Activated CD8-positive, alpha-beta T cell treated with anti-CD3 and anti-CD28 coated beads for 36 hours (primary cell): ENCODE results near the gene RAG2. TPM values are rescaled to one million over a fixed set of nuclear protein-coding genes. Genes with fewer than 3 reads are reported as not detected.
A peak's percentile ranks its signal among the peaks of the same experiment; 100 is the strongest.

ENCODE experiments used
- ATAC-seq: fragments of 200-7000 bp; cut with Tn5 transposase; one replicate; pipeline ENCODE4 v1.10.0; 2021; ENCODE audit warnings: mild to moderate bottlenecking, moderate library complexity
- CTCF ChIA-PET: fragments of 350-600 bp; sonication (Branson Sonifier 250); formaldehyde crosslinking; loops from one replicate; lab custom pipeline; 2021; ENCODE audit warnings: antibody characterized with exemption; lab: Charles Lee
- POLR2A ChIA-PET: fragments of 350-600 bp; sonication (Branson Sonifier 250); formaldehyde crosslinking; loops from one replicate; lab custom pipeline; 2021; ENCODE audit warnings: antibody characterized with exemption; lab: Charles Lee
- DNase-seq: peaks from one replicate; pipeline ENCODE4 v3.0.0-alpha.2; 2020
- H3K27ac Mint-ChIP-seq: one replicate; pipeline ENCODE4 v1.8.0; 2021; ENCODE audit warnings: mild to moderate bottlenecking, mixed read lengths
- H3K27me3 Mint-ChIP-seq: one replicate; pipeline ENCODE4 v1.8.0; 2021; ENCODE audit warnings: mixed read lengths
- H3K36me3 Mint-ChIP-seq: one replicate; pipeline ENCODE4 v1.8.0; 2021; ENCODE audit warnings: low read depth, mixed read lengths
- H3K4me1 Mint-ChIP-seq: one replicate; pipeline ENCODE4 v1.8.0; 2021; ENCODE audit warnings: low read depth, mixed read lengths
- H3K4me3 Mint-ChIP-seq: one replicate; pipeline ENCODE4 v1.8.0; 2021; ENCODE audit warnings: mild to moderate bottlenecking, moderate library complexity, mixed read lengths
- H3K9me3 Mint-ChIP-seq: one replicate; pipeline ENCODE4 v1.8.0; 2021; ENCODE audit warnings: mixed read lengths
- intact Hi-C: fragments of 100-400 bp; cut with micrococcal nuclease; formaldehyde crosslinking; loops from one replicate; pipeline ENCODE4 v1.10.0; 2022
- total RNA-seq, 2 experiments: library from RNA; stranded (reverse); gene quantifications; one replicate each; pipeline ENCODE4 v1.2.3, GENCODE V29; 2021
- TF ChIP-seq, protein P1 (sequence below): fragments of 200-600 bp; IDR thresholded peaks from one replicate; pipeline ENCODE4 v1.8.0; 2022; ENCODE audit warnings: antibody characterized with exemption, mild to moderate bottlenecking

The RAG2 gene
- total RNA-seq, 2 experiments from 2014 or later: not detected

DNA sequence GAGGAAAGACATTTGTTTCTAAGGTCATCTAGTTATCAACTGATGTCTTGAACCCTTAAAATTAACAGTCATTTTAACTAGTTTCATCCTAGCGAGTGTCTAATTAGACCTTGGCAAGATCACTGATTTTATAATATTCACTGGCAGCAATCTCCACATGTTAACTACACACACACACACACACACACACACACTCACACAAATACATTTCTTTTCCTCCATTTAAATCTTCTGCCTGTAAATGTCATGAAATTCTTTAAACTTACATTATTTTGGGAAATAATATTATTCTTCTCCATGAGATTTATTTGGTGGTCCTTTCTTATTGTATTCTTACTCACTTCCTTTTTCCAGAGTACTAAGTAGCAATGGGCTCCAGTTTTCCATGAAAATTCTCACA is 6.6 kb downstream of the RAG2 start:
- ATAC-seq (no peak), DNase-seq (no peak)
- TF ChIP-seq, protein P1, sequence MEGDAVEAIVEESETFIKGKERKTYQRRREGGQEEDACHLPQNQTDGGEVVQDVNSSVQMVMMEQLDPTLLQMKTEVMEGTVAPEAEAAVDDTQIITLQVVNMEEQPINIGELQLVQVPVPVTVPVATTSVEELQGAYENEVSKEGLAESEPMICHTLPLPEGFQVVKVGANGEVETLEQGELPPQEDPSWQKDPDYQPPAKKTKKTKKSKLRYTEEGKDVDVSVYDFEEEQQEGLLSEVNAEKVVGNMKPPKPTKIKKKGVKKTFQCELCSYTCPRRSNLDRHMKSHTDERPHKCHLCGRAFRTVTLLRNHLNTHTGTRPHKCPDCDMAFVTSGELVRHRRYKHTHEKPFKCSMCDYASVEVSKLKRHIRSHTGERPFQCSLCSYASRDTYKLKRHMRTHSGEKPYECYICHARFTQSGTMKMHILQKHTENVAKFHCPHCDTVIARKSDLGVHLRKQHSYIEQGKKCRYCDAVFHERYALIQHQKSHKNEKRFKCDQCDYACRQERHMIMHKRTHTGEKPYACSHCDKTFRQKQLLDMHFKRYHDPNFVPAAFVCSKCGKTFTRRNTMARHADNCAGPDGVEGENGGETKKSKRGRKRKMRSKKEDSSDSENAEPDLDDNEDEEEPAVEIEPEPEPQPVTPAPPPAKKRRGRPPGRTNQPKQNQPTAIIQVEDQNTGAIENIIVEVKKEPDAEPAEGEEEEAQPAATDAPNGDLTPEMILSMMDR: no peak
- Mint-ChIP-seq H3K9me3 (no peaks in the 10 kb centered on the region), H3K4me1 (peaks cover 5% of the 10 kb centered on the region), H3K36me3 (no peaks in the 10 kb centered on the region), H3K27ac (no peak overlapping the region), H3K4me3 (no peak overlapping the region), H3K27me3 (peaks cover 36% of the 10 kb centered on the region)
- POLR2A ChIA-PET: no interaction called here
- intact Hi-C loops: no loop called here
- CTCF ChIA-PET: no interaction called here

DNA sequence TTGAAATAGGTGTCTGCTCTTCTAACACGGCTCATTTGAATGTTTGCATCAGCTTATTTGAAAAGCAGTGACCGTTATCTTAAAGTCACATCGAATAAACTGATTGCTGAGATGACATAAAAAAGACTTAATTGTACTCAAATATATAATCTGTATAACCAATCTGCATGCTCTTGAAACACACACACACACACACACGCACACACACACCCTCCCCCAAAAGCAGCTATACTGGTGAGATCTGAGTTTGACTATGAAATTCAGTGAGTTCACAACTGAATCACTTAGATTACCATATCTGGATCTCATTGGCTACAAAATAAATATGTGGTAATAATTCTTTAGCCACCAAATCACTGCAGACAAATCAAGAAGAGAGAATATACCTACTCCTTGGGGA is 7.5 kb downstream of the RAG2 start:
- H3K27me3 Mint-ChIP-seq: peaks cover 36% of the 10 kb centered on the region
- peaks cover 5% of the 10 kb centered on the region for H3K4me1 Mint-ChIP-seq
- intact Hi-C loops: no loop called here
- POLR2A ChIA-PET: interaction anchor here (0.6 kb wide), 1 partner anchor 13 kb away, joined by 3 read pairs; no protein-coding TSS in a partner anchor
- ATAC-seq (no peak), DNase-seq (no peak)
- TF ChIP-seq, protein P1: no peak
- no peaks in the 10 kb centered on the region for H3K36me3 Mint-ChIP-seq
- CTCF ChIA-PET: no interaction called here
- no peaks in the 10 kb centered on the region for H3K9me3 Mint-ChIP-seq
- H3K27ac Mint-ChIP-seq: no peak overlapping the region
- no peak overlapping the region for H3K4me3 Mint-ChIP-seq

DNA sequence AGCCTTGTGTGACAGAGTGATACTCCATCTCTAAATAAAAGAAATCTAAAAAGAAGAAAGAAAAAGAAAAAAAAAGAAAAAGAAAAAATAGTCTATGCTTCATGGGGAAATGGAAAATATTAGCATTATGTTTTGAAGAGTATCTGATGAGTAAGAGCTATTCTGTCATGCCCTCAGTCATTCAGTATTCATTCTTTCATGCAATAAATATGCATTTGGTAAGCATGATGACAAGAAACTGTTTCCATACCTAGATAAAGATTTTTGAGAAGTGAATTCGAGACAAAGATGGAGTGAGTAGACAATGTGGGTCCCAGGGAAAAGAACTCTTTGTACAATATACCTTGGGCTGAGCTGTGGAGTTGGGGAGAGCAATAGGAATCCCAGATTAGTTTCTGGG is 9.9 kb downstream of the RAG2 start:
- intact Hi-C loops: no loop called here
- DNase-seq (no peak), ATAC-seq (no peak)
- no peaks in the 10 kb centered on the region for H3K36me3 Mint-ChIP-seq
- H3K4me3 Mint-ChIP-seq: no peak overlapping the region
- TF ChIP-seq, protein P1: no peak
- no peaks in the 10 kb centered on the region for H3K9me3 Mint-ChIP-seq
- POLR2A ChIA-PET: no interaction called here
- peaks cover 23% of the 10 kb centered on the region for H3K27me3 Mint-ChIP-seq
- H3K4me1 Mint-ChIP-seq: no peaks in the 10 kb centered on the region
- no peak overlapping the region for H3K27ac Mint-ChIP-seq
- CTCF ChIA-PET: interaction anchor here (3.1 to 3.7 kb wide), 2 partner anchors 24 to 158 kb away, joined by 13 to 18 read pairs; no protein-coding TSS in a partner anchor

DNA sequence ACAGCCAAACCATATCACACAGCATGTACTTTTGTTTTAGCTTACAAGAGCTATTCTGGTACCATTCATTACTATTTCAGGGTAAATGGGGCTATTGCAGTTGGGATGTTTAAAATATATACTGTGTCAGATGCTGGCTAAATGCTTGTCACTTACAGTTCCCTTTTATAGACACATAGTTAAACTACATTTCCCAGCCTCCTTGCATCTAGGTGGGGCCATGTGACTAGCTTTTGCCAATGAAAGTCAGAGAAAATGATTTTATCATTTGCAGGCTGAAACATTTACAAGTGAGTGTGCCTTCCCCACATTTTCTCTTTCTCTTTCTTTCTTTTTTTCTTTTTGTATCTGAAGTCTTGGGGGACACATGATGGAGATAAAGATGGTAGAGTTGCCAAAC is 11.5 kb downstream of the RAG2 start:
- Mint-ChIP-seq H3K4me1 (no peaks in the 10 kb centered on the region), H3K27me3 (peaks cover 16% of the 10 kb centered on the region), H3K9me3 (peaks cover 7% of the 10 kb centered on the region), H3K27ac (no peak overlapping the region), H3K4me3 (no peak overlapping the region), H3K36me3 (no peaks in the 10 kb centered on the region)
- TF ChIP-seq, protein P1: no peak
- ATAC-seq: peak; percentile 37
- CTCF ChIA-PET: interaction anchor here (3.1 to 3.7 kb wide), 2 partner anchors 22 to 160 kb away, joined by 13 to 18 read pairs; no protein-coding TSS in a partner anchor
- DNase-seq: no peak
- intact Hi-C loops: no loop called here
- POLR2A ChIA-PET: no interaction called here

DNA sequence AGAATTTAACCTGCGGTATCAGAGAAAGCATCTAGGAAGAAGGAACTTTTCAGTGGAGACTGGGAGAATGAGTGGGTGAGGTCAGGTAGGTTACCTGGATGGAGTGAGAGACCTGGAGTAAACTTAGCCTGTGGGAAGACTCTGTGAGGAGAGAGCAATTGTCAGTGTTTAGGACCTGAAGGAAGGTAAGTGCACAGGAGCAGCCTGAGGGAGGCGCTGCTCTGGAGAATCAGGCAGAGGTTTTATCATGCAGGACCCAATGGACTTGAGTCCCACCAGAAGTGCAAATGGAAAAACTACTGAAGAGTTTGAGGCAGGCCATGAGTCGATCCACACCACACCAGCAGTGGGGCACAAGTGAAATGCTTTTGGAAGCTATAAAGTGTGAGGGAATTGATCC is 14.4 kb downstream of the RAG2 start:
- no peak overlapping the region for H3K27ac Mint-ChIP-seq
- H3K9me3 Mint-ChIP-seq: peaks cover 8% of the 10 kb centered on the region
- no peaks in the 10 kb centered on the region for H3K4me1 Mint-ChIP-seq
- CTCF ChIA-PET: interaction anchor here (1.4 kb wide), 1 partner anchor 19 kb away, joined by 4 read pairs; no protein-coding TSS in a partner anchor
- H3K27me3 Mint-ChIP-seq: peaks cover 12% of the 10 kb centered on the region
- DNase-seq (no peak), ATAC-seq (no peak)
- TF ChIP-seq, protein P1: no peak
- intact Hi-C loops: no loop called here
- no peak overlapping the region for H3K4me3 Mint-ChIP-seq
- H3K36me3 Mint-ChIP-seq: no peaks in the 10 kb centered on the region
- POLR2A ChIA-PET: no interaction called here
